ENCODE results near the gene CCDC27. TPM values are rescaled to one million over a fixed set of nuclear protein-coding genes. Genes with fewer than 3 reads are reported as not detected.

The CCDC27 gene
- total RNA-seq, 1 donor from 2014 or later: not detected

- Histone ChIP-seq H3K36me3 (no peaks in the 10 kb centered on the region), H3K27ac (no peak overlapping the region), H3K4me3 (no peak overlapping the region), H3K4me1 (no peaks in the 10 kb centered on the region), H3K9me3 (no peaks in the 10 kb centered on the region), H3K27me3 (no peaks in the 10 kb centered on the region)
- no peak for TF ChIP-seq CTCF (IDR thresholded peaks at IDR 0.05)
- DNase-seq (ENCODE audit: low spot score in 2 of 2): no peak
- intact Hi-C loops (cut with DNase I): no loop called here
These were observed 45.5 kb upstream of the CCDC27 start for GRCh38 chr1:3706651-3707297.

GRCh38 chr1:3707298-3707938 is 44.8 kb upstream of the CCDC27 start:
- DNase-seq (ENCODE audit: low spot score in 2 of 2): no peak
- Histone ChIP-seq H3K27ac (no peak overlapping the region), H3K9me3 (no peaks in the 10 kb centered on the region), H3K36me3 (no peaks in the 10 kb centered on the region), H3K27me3 (no peaks in the 10 kb centered on the region), H3K4me3 (no peak overlapping the region), H3K4me1 (no peaks in the 10 kb centered on the region)
- no peak for TF ChIP-seq CTCF (IDR thresholded peaks at IDR 0.05)
- intact Hi-C loops (cut with DNase I): no loop called here

GRCh38 chr1:3707939-3708328 is 44.3 kb upstream of the CCDC27 start:
- H3K4me3 ChIP-seq: no peak overlapping the region
- no peak for DNase-seq (ENCODE audit: low spot score in 2 of 2)
- no peaks in the 10 kb centered on the region for H3K9me3 ChIP-seq
- no peaks in the 10 kb centered on the region for H3K36me3 ChIP-seq
- H3K27ac ChIP-seq: no peak overlapping the region
- TF ChIP-seq CTCF (IDR thresholded peaks at IDR 0.05): no peak
- no peaks in the 10 kb centered on the region for H3K4me1 ChIP-seq
- H3K27me3 ChIP-seq: no peaks in the 10 kb centered on the region
- intact Hi-C loops (cut with DNase I): no loop called here

- Histone ChIP-seq H3K9me3 (no peaks in the 10 kb centered on the region), H3K27ac (no peak overlapping the region), H3K27me3 (no peaks in the 10 kb centered on the region), H3K4me3 (no peak overlapping the region), H3K4me1 (no peaks in the 10 kb centered on the region), H3K36me3 (no peaks in the 10 kb centered on the region)
- no peak for DNase-seq (ENCODE audit: low spot score in 2 of 2)
- intact Hi-C loops (cut with DNase I): no loop called here
- TF ChIP-seq CTCF (IDR thresholded peaks at IDR 0.05): no peak
These were observed 43.5 kb upstream of the CCDC27 start for GRCh38 chr1:3708791-3709190.

- no peak for DNase-seq (ENCODE audit: low spot score in 2 of 2)
These were observed 42.0 kb upstream of the CCDC27 start for GRCh38 chr1:3710251-3710650.

More at GRCh38 chr1:3710251-3710650, 42.0 kb upstream of the CCDC27 start:
- Histone ChIP-seq H3K27me3 (no peaks in the 10 kb centered on the region), H3K9me3 (no peaks in the 10 kb centered on the region), H3K27ac (no peak overlapping the region), H3K36me3 (no peaks in the 10 kb centered on the region), H3K4me1 (no peaks in the 10 kb centered on the region), H3K4me3 (no peak overlapping the region)
- no peak for TF ChIP-seq CTCF (IDR thresholded peaks at IDR 0.05)
- intact Hi-C loops (cut with DNase I): no loop called here

All from ascending aorta (tissue), 2 donors.